Activated effector memory CD4-positive, alpha-beta T cell treated with anti-CD3 and anti-CD28 coated beads, Interleukin-2, amount 50 U/mL, for 16 hours (primary cell): ENCODE data around the gene GAB2.

Experiments
- DNase-seq: peaks from one replicate; pipeline ENCODE4 v3.0.0-alpha.2; 2020

GAB2 gene

DNA sequence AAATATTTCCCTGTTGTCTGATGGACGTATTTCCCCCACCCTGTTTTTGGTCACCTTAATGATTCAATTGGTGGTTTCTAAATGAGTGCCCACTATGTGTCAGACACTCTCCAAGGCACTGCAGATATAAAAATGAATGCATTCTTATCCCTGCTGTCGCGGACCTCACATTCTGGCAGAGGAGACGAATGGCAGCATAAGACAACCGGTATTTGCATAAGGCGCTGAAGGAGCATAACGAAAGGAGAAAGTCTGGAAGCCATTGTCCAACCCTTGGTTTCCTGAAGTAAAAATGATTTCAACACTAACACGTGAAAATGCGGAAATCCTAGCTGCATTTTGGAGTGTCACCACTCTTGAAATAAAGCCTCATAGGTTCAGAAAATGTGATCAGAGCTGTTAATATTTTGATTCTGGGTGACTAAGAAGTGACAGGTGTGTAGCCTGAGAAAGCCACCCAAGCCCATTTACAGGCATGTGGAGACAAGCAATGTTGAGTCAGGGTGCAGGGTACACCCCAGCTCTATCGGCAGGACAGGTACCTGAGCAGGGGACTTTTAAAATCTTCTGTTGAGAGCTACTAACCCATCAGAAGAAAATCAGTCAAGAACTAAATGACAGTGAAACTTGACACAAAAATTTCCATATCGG is 10.1 kb upstream of the GAB2 start:
- no peak for DNase-seq

GRCh38 chr11:78426845-78427244 is 9.2 kb upstream of the GAB2 start:
- DNase-seq, result no peak

GRCh38 chr11:78425399-78426070 is 7.9 kb upstream of the GAB2 start:
- no peak for DNase-seq

DNA sequence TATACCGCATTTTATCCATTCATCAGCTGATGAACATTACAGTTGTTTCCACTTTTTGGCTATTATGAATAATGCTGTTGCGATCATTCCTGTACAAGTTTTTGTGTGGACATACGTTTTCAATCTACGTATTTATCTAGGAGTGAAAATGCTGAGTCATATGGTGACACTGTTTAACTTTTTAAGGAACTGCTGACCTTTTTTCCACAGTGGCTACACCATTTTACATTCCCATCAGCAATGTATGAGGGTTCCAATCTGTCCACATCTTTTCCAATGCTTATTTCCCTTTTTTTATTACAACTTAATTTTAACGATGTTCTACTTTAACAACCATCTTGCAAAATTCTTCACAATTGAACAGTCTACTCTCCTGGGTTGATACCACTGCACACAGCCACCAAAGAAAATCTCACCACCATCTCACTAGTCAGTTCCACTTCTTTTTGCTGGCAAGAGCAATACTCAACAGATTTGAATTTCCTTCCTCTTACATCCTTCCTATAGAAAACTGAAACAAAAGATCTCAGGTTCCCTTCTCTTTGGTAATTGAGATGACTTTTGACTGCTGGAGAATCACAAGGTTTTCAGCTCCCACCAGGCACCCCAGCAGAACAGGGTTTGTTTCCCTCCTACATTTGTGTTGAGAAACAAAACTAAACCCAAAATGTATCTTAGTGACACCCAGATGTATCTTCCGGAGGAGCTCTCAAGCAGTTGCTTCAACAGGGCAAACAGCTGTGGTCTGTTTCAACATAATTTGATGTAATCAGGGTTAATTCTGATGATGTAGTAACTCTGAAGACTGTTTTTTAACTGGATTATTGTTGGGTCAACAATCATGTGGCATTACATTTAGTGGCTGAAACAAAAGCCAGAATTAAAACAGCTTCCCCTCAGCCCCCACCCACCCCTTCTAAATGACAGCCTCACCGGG is 7.0 kb upstream of the GAB2 start:
- DNase-seq, result no peak

- no peak for DNase-seq
Measured at GRCh38 chr11:78423241-78423640, 5.6 kb upstream of the GAB2 start.

DNA sequence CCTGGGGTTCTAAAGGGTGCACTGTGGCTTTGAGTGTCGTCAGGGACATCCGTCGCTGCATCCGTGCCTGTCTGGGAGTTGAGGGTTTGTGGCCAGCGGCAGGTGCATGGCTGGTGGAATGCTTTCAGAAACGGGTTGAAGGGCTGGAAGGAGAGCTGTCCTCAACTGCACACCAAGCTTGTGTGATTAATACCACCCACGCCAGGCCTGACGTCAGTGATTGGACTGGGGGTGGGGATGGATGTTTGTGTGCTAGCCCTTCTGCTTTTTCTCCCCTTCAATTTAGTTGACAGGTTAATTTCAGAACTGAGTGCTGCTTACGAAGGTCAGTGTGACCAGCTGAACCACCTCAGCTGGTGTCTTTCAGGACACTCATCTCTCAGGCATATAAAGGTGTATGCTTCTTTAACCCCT is 3.2 kb upstream of the GAB2 start:
- peak; percentile 75 for DNase-seq

GRCh38 chr11:78420255-78420764 is 2.7 kb upstream of the GAB2 start:
- DNase-seq, result peak; percentile 81

DNA sequence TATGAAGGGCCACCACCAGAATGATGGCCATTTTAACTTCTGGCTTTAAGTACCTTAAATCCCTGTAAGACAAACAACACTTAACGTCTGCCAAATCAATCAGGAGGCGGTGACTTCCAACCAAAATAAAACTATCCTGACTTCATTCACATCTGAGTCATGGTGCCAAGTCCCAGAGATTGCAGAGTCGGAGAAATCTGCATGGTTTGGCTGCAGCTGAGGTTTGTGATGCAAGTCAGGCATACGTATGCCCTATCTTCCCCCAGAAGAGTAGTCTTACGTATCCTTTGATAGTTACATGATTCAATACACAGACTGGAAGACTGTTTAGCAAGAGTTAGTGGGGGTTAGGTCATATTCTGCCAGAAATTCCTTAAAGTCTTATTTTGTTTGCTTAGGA is 1.7 kb upstream of the GAB2 start:
- DNase-seq, result no peak

GRCh38 chr11:78418584-78419211 is 1.1 kb upstream of the GAB2 start:
- DNase-seq, result no peak

GRCh38 chr11:78417888-78418583 is 416 bp upstream of the GAB2 start:
- peak; percentile 91 for DNase-seq

DNA sequence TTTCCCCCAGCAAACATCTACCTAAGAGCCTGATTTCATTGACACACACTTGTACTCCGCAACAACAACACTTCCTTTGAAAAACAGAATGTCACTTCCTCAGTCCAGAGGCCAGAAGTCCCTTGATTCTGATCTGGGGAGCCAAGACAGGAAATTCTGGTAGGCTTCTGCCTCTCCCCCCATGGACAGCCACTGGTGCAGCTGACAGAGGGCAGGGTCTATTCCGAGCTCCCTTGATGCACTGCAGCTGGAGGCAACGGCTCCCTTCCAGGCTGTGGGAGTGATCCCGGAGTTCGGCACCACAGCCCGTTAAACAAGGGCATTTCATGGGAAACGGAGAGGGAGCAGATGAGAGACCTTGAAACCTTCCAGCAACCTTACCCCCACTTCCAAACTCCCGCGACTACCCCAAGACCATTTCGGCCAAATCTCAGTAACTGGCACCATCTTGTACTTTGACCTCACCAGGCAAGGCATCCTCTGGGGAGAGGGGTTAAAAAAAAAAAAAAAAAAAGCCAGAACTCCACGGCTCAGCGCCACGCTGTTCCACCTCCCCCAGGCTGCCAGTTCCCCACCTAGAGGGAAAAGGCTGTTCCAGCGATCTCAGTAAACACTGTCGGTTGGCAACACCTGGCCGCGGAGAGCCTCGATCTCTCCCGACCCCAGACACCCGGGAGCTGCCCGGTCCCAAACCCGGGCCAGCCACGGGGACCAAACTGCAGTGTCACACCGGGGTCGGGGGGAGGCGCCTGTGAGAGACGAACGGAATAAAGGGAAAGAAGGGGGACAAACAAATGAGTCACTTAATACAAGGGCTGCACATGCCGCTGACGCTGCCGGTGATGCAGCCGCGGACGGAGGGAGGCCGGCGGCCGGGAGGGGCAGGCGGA is 1.1 kb downstream of the GAB2 start:
- peak; percentile 92 for DNase-seq

DNA sequence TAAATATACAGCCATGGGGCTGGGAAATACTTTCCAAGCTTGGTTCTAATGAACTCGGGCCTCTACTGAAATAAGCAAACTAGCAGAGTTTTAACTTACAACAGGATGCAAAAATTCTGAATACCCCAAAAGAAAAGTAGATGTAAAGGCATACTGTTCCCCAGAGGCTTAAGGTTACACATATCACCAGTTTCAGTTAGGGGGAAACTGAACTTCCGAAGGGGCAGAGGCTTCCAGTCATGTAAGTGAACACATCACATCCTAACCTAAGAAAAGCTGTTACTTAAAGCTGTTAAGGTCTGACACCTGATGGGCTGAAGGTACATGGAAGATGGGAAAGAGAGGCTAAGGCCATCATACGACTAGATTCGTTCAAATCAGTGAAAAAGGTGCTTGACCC is 2.3 kb downstream of the GAB2 start:
- DNase-seq, result no peak

GRCh38 chr11:78414321-78415051 is 3.1 kb downstream of the GAB2 start:
- no peak for DNase-seq

DNA sequence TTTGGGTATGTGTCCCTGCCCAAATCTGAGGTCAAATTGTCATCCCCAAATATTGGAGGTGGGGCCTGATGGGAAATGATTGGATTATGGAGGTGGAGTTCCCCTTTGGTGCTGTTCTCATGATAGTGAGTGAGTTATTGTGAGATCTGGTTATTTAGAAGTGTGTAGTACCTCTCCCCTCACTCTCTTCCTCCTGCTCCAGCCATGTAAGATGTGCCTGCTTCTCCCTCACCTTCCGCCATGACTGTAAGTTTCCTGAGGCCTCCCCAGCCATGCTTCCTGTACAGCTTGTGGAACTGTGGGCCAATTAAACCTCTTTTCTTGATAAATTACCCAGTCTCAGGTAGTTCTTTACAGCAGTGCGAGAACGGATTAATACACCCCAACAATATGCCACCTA is 9.0 kb downstream of the GAB2 start:
- no peak for DNase-seq

DNA sequence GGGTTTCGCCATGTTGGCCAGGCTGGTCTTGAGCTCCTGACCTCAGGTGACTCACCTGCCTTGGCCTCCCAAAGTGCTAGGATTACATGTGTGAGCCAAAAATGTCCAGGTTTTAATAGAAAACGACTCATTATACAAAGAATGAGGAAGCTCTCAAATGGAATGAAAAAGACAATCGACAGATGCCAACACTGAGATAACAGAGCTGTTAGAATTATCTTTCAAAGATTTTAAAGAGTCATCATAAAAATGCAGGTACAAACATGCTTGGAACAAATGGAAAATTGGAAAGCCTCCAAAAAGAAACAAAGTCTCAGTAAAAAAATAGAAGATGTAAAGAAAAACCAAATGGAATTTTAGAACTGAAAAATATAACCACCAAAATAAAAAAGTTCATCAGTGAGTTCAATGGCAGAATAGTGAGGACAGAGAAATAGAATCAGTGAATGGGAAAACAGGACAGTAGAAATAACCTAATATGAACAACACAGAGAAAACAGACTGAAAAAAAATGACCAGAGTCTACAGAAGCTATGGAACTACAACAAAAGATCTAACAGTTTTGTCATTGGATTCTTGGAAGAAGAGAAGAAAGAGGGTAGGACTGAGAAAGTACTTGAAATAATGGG is 10.9 kb downstream of the GAB2 start:
- DNase-seq, result no peak

DNA sequence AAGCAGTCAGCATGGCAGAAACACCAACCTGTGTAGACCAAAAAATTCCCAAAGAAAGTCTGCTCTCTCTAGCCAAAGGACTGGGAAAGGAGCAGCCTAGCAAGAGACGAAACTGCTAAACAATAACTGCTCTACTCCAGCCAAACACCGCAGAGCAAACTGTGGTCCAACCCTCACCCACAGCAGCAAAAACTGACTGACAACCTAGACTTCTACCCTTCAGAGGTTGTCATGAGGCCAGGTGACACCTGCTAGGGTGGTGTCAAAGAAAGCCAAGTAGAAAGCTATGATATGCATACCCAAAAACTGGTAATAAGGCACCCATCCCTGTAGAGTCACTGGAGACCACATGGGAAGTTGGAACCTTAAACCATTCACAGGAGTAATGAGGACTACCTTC is 11.8 kb downstream of the GAB2 start:
- no peak for DNase-seq

GRCh38 chr11:78403781-78404180 is 13.8 kb downstream of the GAB2 start:
- no peak for DNase-seq

DNA sequence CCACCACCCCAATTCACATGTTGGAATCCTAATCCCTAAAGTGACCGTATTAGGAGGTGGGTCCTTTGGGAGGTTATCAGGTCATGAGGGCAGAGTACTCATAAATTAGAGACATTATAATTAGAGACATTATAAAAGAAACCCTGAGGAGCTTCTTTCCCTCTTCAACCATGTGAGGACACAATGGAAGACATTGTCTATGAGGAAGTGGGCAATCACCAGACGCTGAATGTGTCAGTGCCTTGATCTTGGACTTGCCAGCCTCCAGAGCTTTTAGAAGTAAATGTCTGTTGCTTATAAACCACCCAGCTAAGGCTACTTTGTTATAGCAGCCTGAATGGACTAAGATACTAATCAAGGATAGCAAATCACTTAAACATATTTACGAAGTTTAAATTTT is 14.8 kb downstream of the GAB2 start:
- DNase-seq, result no peak

DNA sequence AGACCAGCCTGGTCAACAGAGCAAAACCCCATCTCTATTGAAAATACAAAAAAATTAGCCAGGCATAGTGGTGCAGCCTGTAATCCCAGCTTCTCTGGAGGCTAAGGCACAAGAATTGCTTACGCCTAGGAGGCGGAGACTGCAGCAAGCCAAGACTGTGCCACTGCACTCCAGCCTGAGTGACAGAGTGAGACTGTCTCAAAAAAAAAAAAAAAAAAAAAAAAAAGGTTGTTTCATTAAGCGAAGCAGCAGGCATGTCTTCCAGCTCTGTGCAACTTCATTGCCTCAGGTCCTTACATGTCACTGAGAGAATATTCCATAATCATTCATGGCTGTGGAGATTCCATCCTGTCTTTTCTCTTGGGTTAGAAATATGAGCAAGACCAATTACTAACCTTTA is 16.9 kb downstream of the GAB2 start:
- no peak for DNase-seq

DNA sequence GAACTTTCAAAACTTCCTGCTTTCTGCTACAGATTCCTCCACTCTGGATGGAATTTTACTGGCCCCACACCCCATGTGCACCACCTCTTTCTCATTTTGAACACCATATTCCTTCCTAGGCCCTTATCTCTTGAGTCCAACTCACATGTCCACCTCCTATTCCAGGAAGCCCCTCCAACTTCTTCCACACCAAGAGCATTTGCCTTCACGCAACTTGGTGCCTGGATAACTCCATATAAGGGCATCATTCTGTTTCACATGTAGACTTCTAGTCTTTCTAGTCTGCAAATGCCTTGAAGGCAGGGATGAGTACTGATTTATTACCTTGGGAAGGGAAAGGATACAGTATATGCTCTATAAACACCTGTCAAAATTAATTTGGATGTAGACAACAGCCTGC is 17.5 kb downstream of the GAB2 start:
- DNase-seq, result no peak
